ENCODE data around the gene FOXR1. TPM values are rescaled to one million over a fixed set of nuclear protein-coding genes. Genes with fewer than 3 reads are reported as not detected.

The FOXR1 gene
- total and polyA plus RNA-seq, 2 donors (not counting 1 experiment from before 2014, with no cell fraction given) = not detected

DNA sequence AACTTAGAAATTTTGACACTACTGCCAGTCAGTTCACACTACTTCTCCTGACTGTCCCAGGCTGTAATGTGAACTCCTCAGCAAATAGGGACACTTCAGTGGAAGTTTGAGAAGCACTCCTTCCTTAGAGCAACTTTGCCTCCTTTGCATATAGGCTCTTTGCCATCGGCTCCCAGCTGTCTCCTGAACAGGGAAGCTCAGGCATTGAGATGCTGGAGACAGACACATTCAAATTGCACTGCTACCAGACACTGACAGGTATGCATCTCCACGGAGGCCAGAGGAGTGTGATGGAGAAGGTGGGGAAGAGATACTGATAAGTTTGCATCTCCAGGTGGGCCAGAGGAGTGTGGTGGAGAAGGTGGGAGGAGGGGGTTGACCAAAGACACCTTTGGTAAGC is 48.4 kb downstream of the FOXR1 start:
- H3K27ac Mint-ChIP-seq = peak overlapping the region; percentile 100
- H3K27ac ChIP-seq (ENCODE audit: low read length in 2 of 2) = peak overlapping the region in 1 of 2 donors; percentile 92
- no peaks in the 10 kb centered on the region for H3K9me3 ChIP-seq (ENCODE audit: control extremely low read depth in 1 of 3, control insufficient read depth in 2 of 3, insufficient read depth in 1 of 3, low read length in 2 of 3)
- no peaks in the 10 kb centered on the region for H3K27me3 Mint-ChIP-seq
- peak overlapping the region; percentile 100 for H3K4me3 Mint-ChIP-seq
- CTCF ChIA-PET = interaction anchor here (0.7 to 3.0 kb wide), 2 partner anchors 11 to 40 kb away, joined by 4 to 14 read pairs; partner anchors contain the start of gene SLC37A4
- H3K4me1 Mint-ChIP-seq = peaks cover 46% of the 10 kb centered on the region
- peaks cover 27 to 34% of the 10 kb centered on the region in 2 donors for H3K4me1 ChIP-seq (ENCODE audit: control insufficient read depth in 2 of 2, insufficient read depth in 2 of 2, low read length in 2 of 2)
- H2AFZ ChIP-seq (ENCODE audit: insufficient read depth, low read depth, low read length, poor library complexity, severe bottlenecking) = no peak overlapping the region
- no peak for TF ChIP-seq EZH2 (IDR thresholded peaks at IDR 0.05; ENCODE audit: borderline replicate concordance, insufficient read depth, low read depth, low read length, poor library complexity, severe bottlenecking)
- TF ChIP-seq, protein P1, sequence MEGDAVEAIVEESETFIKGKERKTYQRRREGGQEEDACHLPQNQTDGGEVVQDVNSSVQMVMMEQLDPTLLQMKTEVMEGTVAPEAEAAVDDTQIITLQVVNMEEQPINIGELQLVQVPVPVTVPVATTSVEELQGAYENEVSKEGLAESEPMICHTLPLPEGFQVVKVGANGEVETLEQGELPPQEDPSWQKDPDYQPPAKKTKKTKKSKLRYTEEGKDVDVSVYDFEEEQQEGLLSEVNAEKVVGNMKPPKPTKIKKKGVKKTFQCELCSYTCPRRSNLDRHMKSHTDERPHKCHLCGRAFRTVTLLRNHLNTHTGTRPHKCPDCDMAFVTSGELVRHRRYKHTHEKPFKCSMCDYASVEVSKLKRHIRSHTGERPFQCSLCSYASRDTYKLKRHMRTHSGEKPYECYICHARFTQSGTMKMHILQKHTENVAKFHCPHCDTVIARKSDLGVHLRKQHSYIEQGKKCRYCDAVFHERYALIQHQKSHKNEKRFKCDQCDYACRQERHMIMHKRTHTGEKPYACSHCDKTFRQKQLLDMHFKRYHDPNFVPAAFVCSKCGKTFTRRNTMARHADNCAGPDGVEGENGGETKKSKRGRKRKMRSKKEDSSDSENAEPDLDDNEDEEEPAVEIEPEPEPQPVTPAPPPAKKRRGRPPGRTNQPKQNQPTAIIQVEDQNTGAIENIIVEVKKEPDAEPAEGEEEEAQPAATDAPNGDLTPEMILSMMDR (IDR thresholded peaks at IDR 0.05) = no peak
- WGBS (ENCODE audit: insufficient coverage) = 66% methylated on average over 2 of the region's 2 CpGs
- no peaks in the 10 kb centered on the region for H3K27me3 ChIP-seq (replicated peaks in 1 of 4; ENCODE audit: control extremely low read depth in 1 of 4, control insufficient read depth in 3 of 4, insufficient read depth in 4 of 4, low read length in 3 of 4)
- H3K79me2 ChIP-seq (ENCODE audit: control insufficient read depth, insufficient read depth, low read length) = peaks cover 66% of the 10 kb centered on the region
- DNase-seq (no peak), ATAC-seq (ENCODE audit: low read depth) (no peak)
- no peak overlapping the region for H3K4me3 ChIP-seq (ENCODE audit: control extremely low read depth in 1 of 5, extremely low read depth in 1 of 5, insufficient read depth in 1 of 5, low read depth in 2 of 5, low read length in 4 of 5)
- H4K20me1 ChIP-seq (ENCODE audit: control insufficient read depth, insufficient read depth, low read length, poor library complexity, severe bottlenecking) = peaks cover 16% of the 10 kb centered on the region
- POLR2A ChIA-PET = interaction anchor here (0.8 to 1.5 kb wide), 2 partner anchors 10 to 36 kb away, joined by 3 to 5 read pairs; partner anchors contain the start of gene SLC37A4
- no peaks in the 10 kb centered on the region for H3K9me3 Mint-ChIP-seq (ENCODE audit: insufficient read depth)
- H3K4me2 ChIP-seq (replicated peaks; ENCODE audit: low read depth, low read length, poor library complexity, severe bottlenecking) = peak overlapping the region; percentile 77
- peak overlapping the region; percentile 91 for H3K9ac ChIP-seq (ENCODE audit: low read length)
- peaks cover 7 to 55% of the 10 kb centered on the region in 2 experiments for H3K36me3 ChIP-seq (replicated peaks in 1 of 2; ENCODE audit: control extremely low read depth in 1 of 2, control insufficient read depth in 1 of 2, extremely low read depth in 1 of 2, insufficient read depth in 2 of 2, low read length in 1 of 2)
- intact Hi-C loops (cut with micrococcal nuclease) = loop anchor here (5.0 kb wide), 2 partner anchors 187 to 228 kb away; partner anchors contain the start of genes CBL and DDX6

- CTCF ChIA-PET = no interaction called here
- H3K27ac ChIP-seq (ENCODE audit: low read length in 2 of 2) = no peak overlapping the region
- H3K79me2 ChIP-seq (ENCODE audit: control insufficient read depth, insufficient read depth, low read length) = peaks cover 60% of the 10 kb centered on the region
- H3K9me3 ChIP-seq (ENCODE audit: control extremely low read depth in 1 of 3, control insufficient read depth in 2 of 3, insufficient read depth in 1 of 3, low read length in 2 of 3) = no peaks in the 10 kb centered on the region
- H4K20me1 ChIP-seq (ENCODE audit: control insufficient read depth, insufficient read depth, low read length, poor library complexity, severe bottlenecking) = peaks cover 10% of the 10 kb centered on the region
- no peaks in the 10 kb centered on the region for H3K27me3 ChIP-seq (replicated peaks in 1 of 4; ENCODE audit: control extremely low read depth in 1 of 4, control insufficient read depth in 3 of 4, insufficient read depth in 4 of 4, low read length in 3 of 4)
- DNase-seq (no peak), ATAC-seq (ENCODE audit: low read depth) (no peak)
- POLR2A ChIA-PET = no interaction called here
- Mint-ChIP-seq H3K4me3 (no peak overlapping the region), H3K27me3 (no peaks in the 10 kb centered on the region), H3K4me1 (peaks cover 34% of the 10 kb centered on the region), H3K9me3 (ENCODE audit: insufficient read depth) (no peaks in the 10 kb centered on the region), H3K27ac (no peak overlapping the region)
- peaks cover 7 to 44% of the 10 kb centered on the region in 2 experiments for H3K36me3 ChIP-seq (replicated peaks in 1 of 2; ENCODE audit: control extremely low read depth in 1 of 2, control insufficient read depth in 1 of 2, extremely low read depth in 1 of 2, insufficient read depth in 2 of 2, low read length in 1 of 2)
- H2AFZ ChIP-seq (ENCODE audit: insufficient read depth, low read depth, low read length, poor library complexity, severe bottlenecking) = no peak overlapping the region
- TF ChIP-seq, protein P1 (IDR thresholded peaks at IDR 0.05) = no peak
- no peak for TF ChIP-seq EZH2 (IDR thresholded peaks at IDR 0.05; ENCODE audit: borderline replicate concordance, insufficient read depth, low read depth, low read length, poor library complexity, severe bottlenecking)
- no peak overlapping the region for H3K4me2 ChIP-seq (replicated peaks; ENCODE audit: low read depth, low read length, poor library complexity, severe bottlenecking)
- H3K4me1 ChIP-seq (ENCODE audit: control insufficient read depth in 2 of 2, insufficient read depth in 2 of 2, low read length in 2 of 2) = peaks cover 21 to 24% of the 10 kb centered on the region in 2 donors
- no peak overlapping the region for H3K9ac ChIP-seq (ENCODE audit: low read length)
- intact Hi-C loops (cut with micrococcal nuclease) = no loop called here
- H3K4me3 ChIP-seq (ENCODE audit: control extremely low read depth in 1 of 5, extremely low read depth in 1 of 5, insufficient read depth in 1 of 5, low read depth in 2 of 5, low read length in 4 of 5) = no peak overlapping the region
- 92% methylated on average over 3 of the region's 5 CpGs for WGBS (ENCODE audit: insufficient coverage)
Observed at GRCh38 chr11:119021631-119022030, 50.1 kb downstream of the FOXR1 start.

All from B cell (primary cell).